Smooth muscle cell (in vitro differentiated cells): ENCODE measurements around the gene MYLK. TPM values are rescaled to one million over a fixed set of nuclear protein-coding genes. Genes with fewer than 3 reads are reported as not detected.

Experiments used
- DNase-seq: peaks from one replicate; lab custom pipeline; 2025; ENCODE audit not compliant: unreplicated experiment; lab: John Stamatoyannopoulos, UW
- H2AFZ ChIP-seq: fragments of 200-600 bp; sonication (generic); 2 replicates; pipeline ENCODE4 v1.6.0; 2016; ENCODE audit warnings: antibody characterized with exemption, low read depth, mild to moderate bottlenecking
- H3F3A ChIP-seq: fragments of 200-600 bp; sonication (generic); 2 replicates; pipeline ENCODE4 v1.6.0; 2017; ENCODE audit warnings: antibody characterized with exemption, low read depth
- H3K27ac ChIP-seq: fragments of 200-600 bp; sonication (generic); 2 replicates; pipeline ENCODE4 v1.5.1; 2016; ENCODE audit warnings: low read depth, mild to moderate bottlenecking
- H3K27me3 ChIP-seq: fragments of 200-600 bp; sonication (generic); 2 replicates; pipeline ENCODE4 v1.6.1; 2016; ENCODE audit warnings: low read depth, mild to moderate bottlenecking
- H3K36me3 ChIP-seq: fragments of 200-600 bp; sonication (generic); 2 replicates; pipeline ENCODE4 v1.5.1; 2016; ENCODE audit warnings: low read depth
- H3K4me1 ChIP-seq: fragments of 200-600 bp; sonication (generic); 2 replicates; pipeline ENCODE4 v1.5.1; 2016; ENCODE audit warnings: low read depth
- H3K4me2 ChIP-seq: fragments of 200-600 bp; sonication (generic); 2 replicates; pipeline ENCODE4 v1.6.0; 2016; ENCODE audit warnings: mild to moderate bottlenecking
- H3K4me3 ChIP-seq: fragments of 200-600 bp; sonication (generic); 2 replicates; pipeline ENCODE4 v1.5.1; 2016; ENCODE audit warnings: mild to moderate bottlenecking
- H3K79me2 ChIP-seq: fragments of 200-600 bp; sonication (generic); 2 replicates; pipeline ENCODE4 v1.6.0; 2016; ENCODE audit warnings: low read depth, mild to moderate bottlenecking
- H3K9ac ChIP-seq: fragments of 200-600 bp; sonication (generic); 2 replicates; pipeline ENCODE4 v1.6.0; 2016; ENCODE audit warnings: low read depth
- H3K9me3 ChIP-seq: fragments of 200-600 bp; sonication (generic); replicated peaks from 2 replicates; pipeline ENCODE4 v1.5.1; 2016; ENCODE audit warnings: low read depth
- H4K20me1 ChIP-seq: fragments of 200-600 bp; sonication (generic); 2 replicates; pipeline ENCODE4 v1.6.0; 2016; ENCODE audit warnings: low read depth
- CTCF ChIP-seq: fragments of 200-600 bp; sonication (generic); IDR thresholded peaks from 2 replicates; pipeline ENCODE4 v1.5.1; 2017; ENCODE audit warnings: borderline replicate concordance, mild to moderate bottlenecking, antibody characterized with exemption; ENCODE audit not compliant: insufficient read depth, poor library complexity, severe bottlenecking
- WGBS: methylation state at CpG from one replicate; pipeline ENCODE4 v1.1.7; 2016; ENCODE audit warnings: low lambda C conversion rate; 5-methylcytosine and 5-hydroxymethylcytosine counted together
- polyA plus RNA-seq: library from polyadenylated mRNA; unstranded; fragments of >200 nt; fragmentation: Nextera tagmentation; extraction: Ambion mirVana; gene quantifications from 2 replicates; pipeline ENCODE4 v1.2.1, GENCODE V29; 2016
- total RNA-seq: library from RNA; depleted of rRNA; stranded (reverse); fragments of >200 nt; gene quantifications from 2 replicates; pipeline ENCODE4 v1.2.3, GENCODE V29; 2014

Gene MYLK
- total and polyA plus RNA-seq, 2 experiments from 2014 or later = 13.6 to 25.5 TPM

GRCh38 chr3:123841476-123842238 lies 42.5 kb downstream of the MYLK start:
- no peak overlapping the region for H2AFZ ChIP-seq
- TF ChIP-seq CTCF = no peak
- H3K27ac ChIP-seq = no peak overlapping the region
- WGBS = 48% methylated on average over 1 of the region's 1 CpG
- no peak overlapping the region for H3K9ac ChIP-seq
- H3K4me1 ChIP-seq = peaks cover 15% of the 10 kb centered on the region
- DNase-seq = no peak
- H3K36me3 ChIP-seq = peaks cover 12% of the 10 kb centered on the region
- H4K20me1 ChIP-seq = no peaks in the 10 kb centered on the region
- H3F3A ChIP-seq = peaks cover 4% of the 10 kb centered on the region
- H3K4me2 ChIP-seq = no peak overlapping the region
- H3K9me3 ChIP-seq = peaks cover 17% of the 10 kb centered on the region
- no peaks in the 10 kb centered on the region for H3K79me2 ChIP-seq
- H3K4me3 ChIP-seq = no peak overlapping the region
- H3K27me3 ChIP-seq = no peaks in the 10 kb centered on the region

DNA sequence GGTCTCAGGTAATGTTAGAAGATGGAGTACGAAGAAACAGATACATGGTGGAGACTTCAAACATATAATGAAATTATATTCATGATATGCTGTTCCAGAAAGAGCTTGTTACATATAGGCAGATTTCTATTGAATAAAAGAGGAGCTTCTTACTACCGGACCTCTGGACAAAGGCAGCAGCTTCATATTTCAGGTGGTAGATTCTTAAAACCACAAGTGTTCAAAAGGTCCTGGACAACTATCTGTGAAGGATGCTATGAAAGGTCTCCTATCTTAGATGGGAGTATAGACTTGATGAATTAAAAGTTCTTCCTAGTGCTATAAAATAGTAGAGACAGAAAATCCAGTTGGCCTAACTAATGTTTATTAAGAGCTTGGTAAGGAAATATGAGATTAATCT lies 43.2 kb downstream of the MYLK start:
- Histone ChIP-seq H3K27me3 (no peaks in the 10 kb centered on the region), H3K4me3 (no peak overlapping the region), H4K20me1 (no peaks in the 10 kb centered on the region), H3K36me3 (peaks cover 12% of the 10 kb centered on the region), H3K9ac (no peak overlapping the region), H3K27ac (no peak overlapping the region), H3K4me1 (peaks cover 15% of the 10 kb centered on the region), H2AFZ (no peak overlapping the region), H3F3A (peaks cover 4% of the 10 kb centered on the region), H3K9me3 (peaks cover 15% of the 10 kb centered on the region), H3K79me2 (no peaks in the 10 kb centered on the region), H3K4me2 (no peak overlapping the region)
- 94% methylated on average over 2 of the region's 2 CpGs for WGBS
- TF ChIP-seq CTCF = no peak
- no peak for DNase-seq

- Histone ChIP-seq H3K9ac (no peak overlapping the region), H3K27ac (no peak overlapping the region), H2AFZ (no peak overlapping the region), H3K4me1 (peaks cover 8% of the 10 kb centered on the region), H3K4me2 (no peak overlapping the region), H3K36me3 (peaks cover 12% of the 10 kb centered on the region), H3K9me3 (peaks cover 14% of the 10 kb centered on the region), H3F3A (peaks cover 4% of the 10 kb centered on the region), H4K20me1 (no peaks in the 10 kb centered on the region), H3K27me3 (no peaks in the 10 kb centered on the region), H3K79me2 (no peaks in the 10 kb centered on the region), H3K4me3 (no peak overlapping the region)
- no peak for TF ChIP-seq CTCF
- DNase-seq = no peak
Measured at GRCh38 chr3:123837858-123838257, 46.3 kb downstream of the MYLK start.

DNA sequence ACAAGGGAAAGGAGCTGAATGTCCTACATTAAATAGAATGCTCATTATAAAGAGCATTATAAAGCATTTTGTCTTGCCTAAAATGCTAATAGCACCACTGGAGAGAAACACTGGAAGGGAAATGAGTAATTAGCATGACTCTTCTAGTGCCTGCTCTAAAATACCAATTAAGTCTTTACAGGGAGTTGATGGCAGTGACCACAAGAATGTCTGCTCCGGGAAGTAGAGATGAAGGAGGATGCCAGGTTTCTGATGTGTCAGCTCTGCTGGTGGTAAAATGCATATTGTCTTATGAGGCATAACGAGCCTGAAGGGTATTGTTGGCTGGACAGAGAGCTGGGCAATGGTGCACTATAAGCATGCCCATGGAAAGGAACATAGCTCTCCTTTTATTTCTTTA lies 49.5 kb downstream of the MYLK start:
- Histone ChIP-seq H3K4me3 (no peak overlapping the region), H3K9me3 (peaks cover 4% of the 10 kb centered on the region), H3K27me3 (no peaks in the 10 kb centered on the region), H3K36me3 (peaks cover 2% of the 10 kb centered on the region), H3K4me2 (peak overlapping the region; percentile 56), H3K9ac (no peak overlapping the region), H3K27ac (peak overlapping the region; percentile 17), H3K79me2 (no peaks in the 10 kb centered on the region), H4K20me1 (no peaks in the 10 kb centered on the region), H3F3A (no peaks in the 10 kb centered on the region), H3K4me1 (no peaks in the 10 kb centered on the region), H2AFZ (no peak overlapping the region)
- WGBS = 14% methylated on average over 2 of the region's 2 CpGs
- no peak for TF ChIP-seq CTCF
- no peak for DNase-seq
